AG10803 (cell line): ENCODE data around the gene USPL1.

Experiments
- DNase-seq: peaks from one replicate; pipeline ENCODE4 v3.0.0; 2010; ENCODE audit warnings: low read depth
- H3K4me3 ChIP-seq: 2 replicates; pipeline ENCODE4 v1.5.1; 2011; ENCODE audit warnings: mild to moderate bottlenecking, low read length, control low read depth
- CTCF ChIP-seq: conservative IDR thresholded peaks from 2 replicates; pipeline ENCODE4 v1.5.1; 2011; ENCODE audit warnings: mild to moderate bottlenecking, low read length, control low read depth, inconsistent platforms

USPL1 gene

GRCh38 chr13:30696278-30697176, 78.8 kb downstream of the USPL1 start:
- peak; percentile 34 for DNase-seq
- TF ChIP-seq CTCF, result no peak
- no peak overlapping the region for H3K4me3 ChIP-seq

- H3K4me3 ChIP-seq, result peak overlapping the region; percentile 32
- peak; percentile 18 for DNase-seq
- TF ChIP-seq CTCF, result no peak
These were observed 79.6 kb downstream of the USPL1 start for GRCh38 chr13:30697177-30697953.

GRCh38 chr13:30697996-30698401, 80.3 kb downstream of the USPL1 start:
- peak; percentile 78 for DNase-seq
- H3K4me3 ChIP-seq, result no peak overlapping the region; the same call in 1 of the 2 replicates
- TF ChIP-seq CTCF, result no peak

GRCh38 chr13:30698488-30699005, 80.8 kb downstream of the USPL1 start:
- DNase-seq, result no peak
- no peak overlapping the region for H3K4me3 ChIP-seq
- TF ChIP-seq CTCF, result no peak

GRCh38 chr13:30700364-30700763, 82.6 kb downstream of the USPL1 start:
- no peak for TF ChIP-seq CTCF

GRCh38 chr13:30702006-30702405, 84.3 kb downstream of the USPL1 start:
- no peak for TF ChIP-seq CTCF
- no peak overlapping the region for H3K4me3 ChIP-seq
- no peak for DNase-seq

More at GRCh38 chr13:30700364-30700763, 82.6 kb downstream of the USPL1 start:
- DNase-seq, result no peak
- no peak overlapping the region for H3K4me3 ChIP-seq
